BE2C (cell line): Measurements from ENCODE around the gene MBP.

Experiments
- DNase-seq: peaks from one replicate; pipeline ENCODE4 v3.0.0-alpha.2; 2020
- H3K27me3 ChIP-seq: fragments of 250-450 bp; sonication (Bioruptor Pico); 2 replicates; pipeline ENCODE4 v1.5.1; 2020; ENCODE audit warnings: mild to moderate bottlenecking
- H3K36me3 ChIP-seq: fragments of 250-450 bp; sonication (Bioruptor Pico); 2 replicates; pipeline ENCODE4 v1.5.1; 2020; ENCODE audit warnings: mild to moderate bottlenecking
- H3K4me1 ChIP-seq: fragments of 250-450 bp; sonication (Bioruptor Pico); 2 replicates; pipeline ENCODE4 v1.5.1; 2020
- H3K4me3 ChIP-seq: 2 replicates; pipeline ENCODE4 v1.5.1; 2011; ENCODE audit warnings: low read depth, low read length
- H3K9me3 ChIP-seq: fragments of 250-450 bp; sonication (Bioruptor Pico); 2 replicates; pipeline ENCODE4 v1.5.1; 2020
- CTCF ChIP-seq: IDR thresholded peaks from 2 replicates; pipeline ENCODE4 v1.5.1; 2012; ENCODE audit warnings: mild to moderate bottlenecking, low read depth, low read length

The MBP gene

GRCh38 chr18:77088963-77089722 lies 43.4 kb downstream of the MBP start:
- H3K27me3 ChIP-seq = no peaks in the 10 kb centered on the region
- H3K9me3 ChIP-seq = no peaks in the 10 kb centered on the region
- no peaks in the 10 kb centered on the region for H3K4me1 ChIP-seq
- DNase-seq = no peak
- no peak for TF ChIP-seq CTCF
- no peaks in the 10 kb centered on the region for H3K36me3 ChIP-seq
- H3K4me3 ChIP-seq = no peak overlapping the region

GRCh38 chr18:77087393-77088141 lies 45.0 kb downstream of the MBP start:
- Histone ChIP-seq H3K36me3 (no peaks in the 10 kb centered on the region), H3K9me3 (no peaks in the 10 kb centered on the region), H3K27me3 (no peaks in the 10 kb centered on the region), H3K4me3 (no peak overlapping the region), H3K4me1 (no peaks in the 10 kb centered on the region)
- TF ChIP-seq CTCF = no peak
- DNase-seq = no peak

GRCh38 chr18:77086656-77087392 lies 45.8 kb downstream of the MBP start:
- no peak for DNase-seq
- no peak for TF ChIP-seq CTCF
- Histone ChIP-seq H3K27me3 (no peaks in the 10 kb centered on the region), H3K36me3 (no peaks in the 10 kb centered on the region), H3K4me1 (no peaks in the 10 kb centered on the region), H3K4me3 (no peak overlapping the region), H3K9me3 (no peaks in the 10 kb centered on the region)

GRCh38 chr18:77086034-77086433 lies 46.5 kb downstream of the MBP start:
- Histone ChIP-seq H3K27me3 (no peaks in the 10 kb centered on the region), H3K36me3 (no peaks in the 10 kb centered on the region), H3K9me3 (no peaks in the 10 kb centered on the region), H3K4me3 (no peak overlapping the region), H3K4me1 (no peaks in the 10 kb centered on the region)
- no peak for TF ChIP-seq CTCF
- DNase-seq = no peak

- Histone ChIP-seq H3K36me3 (no peaks in the 10 kb centered on the region), H3K9me3 (no peaks in the 10 kb centered on the region), H3K4me3 (no peak overlapping the region), H3K27me3 (no peaks in the 10 kb centered on the region), H3K4me1 (no peaks in the 10 kb centered on the region)
- no peak for TF ChIP-seq CTCF
- no peak for DNase-seq
These were observed 47.9 kb downstream of the MBP start for GRCh38 chr18:77084688-77085035.
